Activated CD4-positive, alpha-beta memory T cell treated with anti-CD3 and anti-CD28 coated beads, Interleukin-2, amount 10 ng/mL, durations not matched to agents 7 days and 5 days (primary cell): Measurements from ENCODE around the gene CIITA. TPM values are rescaled to one million over a fixed set of nuclear protein-coding genes. Genes with fewer than 3 reads are reported as not detected.

Experiments used
- CTCF ChIA-PET: fragments of 350-600 bp; sonication (Branson Sonifier 250); formaldehyde crosslinking; loops from one replicate; lab custom pipeline; 2021; ENCODE audit warnings: antibody characterized with exemption, inconsistent platforms; lab: Charles Lee
- POLR2A ChIA-PET: fragments of 350-600 bp; sonication (Branson Sonifier 250); formaldehyde crosslinking; loops from one replicate; lab custom pipeline; 2021; ENCODE audit warnings: antibody characterized with exemption; lab: Charles Lee
- DNase-seq: peaks from one replicate; pipeline ENCODE4 v3.0.0-alpha.2; 2020
- H3K27ac Mint-ChIP-seq: one replicate; pipeline ENCODE4 v1.8.0; 2021; ENCODE audit warnings: mild to moderate bottlenecking, mixed read lengths
- H3K27me3 Mint-ChIP-seq: one replicate; pipeline ENCODE4 v1.8.0; 2021; ENCODE audit warnings: mixed read lengths
- H3K36me3 Mint-ChIP-seq: one replicate; pipeline ENCODE4 v1.8.0; 2021; ENCODE audit warnings: low read depth, mixed read lengths
- H3K4me1 Mint-ChIP-seq: one replicate; pipeline ENCODE4 v1.8.0; 2021; ENCODE audit warnings: mixed read lengths
- H3K4me3 Mint-ChIP-seq: one replicate; pipeline ENCODE4 v1.8.0; 2021; ENCODE audit warnings: mild to moderate bottlenecking, mixed read lengths
- H3K9me3 Mint-ChIP-seq: one replicate; pipeline ENCODE4 v1.8.0; 2021; ENCODE audit warnings: mixed read lengths
- total RNA-seq, 2 experiments: library from RNA; stranded (reverse); gene quantifications; one replicate each; pipeline ENCODE4 v1.2.3, GENCODE V29; 2021

The CIITA gene
- total RNA-seq, 2 experiments from 2014 or later: 48.5 to 48.9 TPM

DNA sequence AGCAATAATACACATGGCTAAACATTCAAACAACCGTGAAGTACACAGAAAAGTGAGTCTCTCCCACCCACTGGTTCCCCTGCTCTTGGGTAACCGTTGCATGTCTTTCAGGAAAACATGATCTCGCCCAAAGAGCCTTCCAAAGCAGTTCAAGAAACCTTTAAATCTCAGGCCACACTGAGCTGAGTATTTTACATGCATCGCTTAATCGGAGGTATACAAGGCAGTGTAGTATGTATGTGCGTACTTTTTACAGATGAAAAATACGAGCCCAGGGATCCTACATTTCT is 66.0 kb downstream of the CIITA start:
- no peaks in the 10 kb centered on the region for H3K27me3 Mint-ChIP-seq
- peaks cover 14% of the 10 kb centered on the region for H3K36me3 Mint-ChIP-seq
- no peaks in the 10 kb centered on the region for H3K9me3 Mint-ChIP-seq
- ChIA-PET POLR2A (interaction anchor here (1.7 to 3.2 kb wide), 2 partner anchors 66 to 199 kb away, joined by 8 to 12 read pairs; partner anchors contain the start of genes CIITA and NUBP1), CTCF (no interaction called here)
- H3K27ac Mint-ChIP-seq: peak overlapping the region; percentile 11
- peaks cover 78% of the 10 kb centered on the region for H3K4me1 Mint-ChIP-seq
- H3K4me3 Mint-ChIP-seq: peak overlapping the region; percentile 86
- DNase-seq: no peak

DNA sequence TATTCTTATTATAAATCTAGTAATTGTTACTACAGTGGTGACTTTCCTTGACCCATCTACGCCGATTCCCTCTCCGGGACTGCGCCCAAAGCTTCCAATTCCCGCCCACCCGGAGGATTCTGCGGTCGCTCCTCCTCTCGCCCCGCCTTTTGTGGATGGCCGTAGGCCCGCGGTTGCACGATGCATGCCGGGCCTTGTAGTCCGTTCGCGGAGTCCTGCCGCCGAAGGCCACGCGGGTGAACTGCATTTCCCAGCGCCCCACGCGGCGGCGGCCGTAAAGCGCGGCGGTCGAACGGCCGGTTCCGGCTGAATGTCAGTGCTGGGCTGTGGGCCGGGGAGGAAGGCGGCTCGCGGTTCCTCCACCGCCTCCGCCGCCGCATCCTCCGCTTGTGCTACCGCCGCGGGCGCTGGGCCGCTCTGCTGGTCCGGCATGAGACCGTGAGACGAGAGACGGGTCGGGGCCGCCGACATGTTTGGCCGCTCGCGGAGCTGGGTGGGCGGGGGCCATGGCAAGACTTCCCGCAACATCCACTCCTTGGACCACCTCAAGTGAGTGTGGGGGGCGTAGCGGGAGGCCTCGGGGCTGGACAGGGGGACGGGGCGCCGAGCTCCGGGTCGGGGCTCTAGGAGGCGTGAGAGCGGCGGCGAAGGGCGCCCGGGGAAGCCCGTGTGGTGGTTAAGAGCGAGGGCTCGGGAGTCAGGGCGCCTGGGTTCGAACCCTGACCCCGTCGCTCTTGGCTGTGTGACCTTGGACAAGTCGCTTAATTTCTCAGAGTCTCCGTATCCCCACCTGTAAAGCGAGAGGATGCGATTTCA is 67.5 kb downstream of the CIITA start, which contains the start of gene CLEC16A:
Gene CLEC16A, plus strand, starts transcription at position 316 of the 816 bp plus-strand sequence. Its CDS starts 154 bp downstream, at position 470.
- Mint-ChIP-seq H3K4me1 (peaks cover 72% of the 10 kb centered on the region), H3K36me3 (peaks cover 7% of the 10 kb centered on the region), H3K27ac (peak within 1 kb of the TSS; percentile 26), H3K9me3 (no peaks in the 10 kb centered on the region), H3K27me3 (no peaks in the 10 kb centered on the region), H3K4me3 (peak within 1 kb of the TSS; percentile 78)
- peak; percentile 97 for DNase-seq
- ChIA-PET POLR2A (interaction anchor here (1.0 to 2.0 kb wide), 6 partner anchors 12 to 907 kb away, joined by 3 to 11 read pairs (median 6); partner anchors contain the start of genes RSL1D1, TXNDC11 and ZC3H7A), CTCF (interaction anchor here (0.6 to 1.9 kb wide), 5 partner anchors 10 to 1034 kb away, joined by 3 to 10 read pairs (median 4); no protein-coding TSS in a partner anchor)

DNA sequence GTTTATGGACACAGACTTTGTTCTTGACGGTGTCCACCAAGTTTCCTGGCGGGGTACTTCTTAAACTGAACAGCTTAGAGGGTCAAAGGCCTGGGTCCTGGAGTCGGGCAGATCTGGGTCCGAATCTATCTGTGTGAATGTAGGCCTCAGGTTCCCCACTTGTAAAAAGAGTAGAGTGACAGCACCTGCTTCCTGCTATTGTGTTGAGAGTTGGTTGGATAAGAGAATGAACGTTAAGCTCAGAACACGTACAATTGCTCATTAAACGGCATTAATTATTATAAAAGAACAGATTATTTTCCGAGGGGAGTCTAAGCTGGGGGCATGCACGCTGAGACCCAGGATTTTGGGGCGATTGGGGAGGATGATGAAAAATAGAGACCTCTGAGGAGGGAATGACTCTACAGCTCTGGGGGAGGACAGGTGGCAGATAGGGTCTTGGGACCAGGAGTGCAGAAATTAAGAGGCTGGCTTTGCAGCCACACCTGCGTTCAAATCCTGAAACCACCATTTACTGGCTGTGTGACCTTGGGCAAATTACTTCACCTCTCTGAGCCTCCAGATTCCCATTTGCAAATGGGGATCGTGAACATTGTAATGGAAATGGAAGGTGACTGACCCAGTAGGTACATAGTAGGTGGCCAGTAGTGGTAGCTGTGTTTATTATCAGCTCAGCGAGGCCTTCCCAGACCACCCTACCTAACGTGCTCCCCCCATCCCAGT is 68.2 kb downstream of the CIITA start:
- peak overlapping the region; percentile 78 for H3K4me3 Mint-ChIP-seq
- no peaks in the 10 kb centered on the region for H3K27me3 Mint-ChIP-seq
- no peak for DNase-seq
- peaks cover 72% of the 10 kb centered on the region for H3K4me1 Mint-ChIP-seq
- POLR2A ChIA-PET: interaction anchor here (0.6 to 2.0 kb wide), 7 partner anchors 12 to 906 kb away, joined by 3 to 11 read pairs (median 4); partner anchors contain the start of genes RSL1D1, SNN, TXNDC11 and ZC3H7A
- no peaks in the 10 kb centered on the region for H3K9me3 Mint-ChIP-seq
- CTCF ChIA-PET: interaction anchor here (0.6 to 1.9 kb wide), 5 partner anchors 9 to 1034 kb away, joined by 3 to 10 read pairs (median 4); no protein-coding TSS in a partner anchor
- H3K27ac Mint-ChIP-seq: peak overlapping the region; percentile 26
- H3K36me3 Mint-ChIP-seq: peaks cover 3% of the 10 kb centered on the region

DNA sequence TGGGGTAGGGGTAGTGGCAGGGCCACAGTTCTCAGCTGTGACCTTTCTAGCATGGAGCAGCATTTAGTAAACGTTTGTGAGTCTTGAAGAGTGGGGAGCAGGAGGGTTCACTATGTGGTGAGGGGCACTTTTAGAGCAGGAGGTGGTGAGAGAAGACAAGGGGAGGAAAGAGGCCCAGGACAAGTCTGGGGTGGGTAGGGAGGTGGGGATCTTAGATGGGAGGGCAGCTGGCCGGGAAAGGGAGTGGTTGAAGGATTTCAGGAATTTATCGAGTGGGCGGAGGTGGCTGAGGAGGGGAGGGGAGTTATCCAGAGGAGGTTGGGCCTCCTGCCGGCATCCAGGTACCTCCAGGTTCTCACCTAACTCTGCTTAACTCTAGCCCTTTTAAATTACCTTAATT is 69.3 kb downstream of the CIITA start:
- H3K4me1 Mint-ChIP-seq: peaks cover 73% of the 10 kb centered on the region
- peaks cover 3% of the 10 kb centered on the region for H3K36me3 Mint-ChIP-seq
- no peak for DNase-seq
- H3K27me3 Mint-ChIP-seq: no peaks in the 10 kb centered on the region
- CTCF ChIA-PET: interaction anchor here (1.3 kb wide), 1 partner anchor 410 kb away, joined by 3 read pairs; no protein-coding TSS in a partner anchor
- H3K9me3 Mint-ChIP-seq: no peaks in the 10 kb centered on the region
- H3K27ac Mint-ChIP-seq: no peak overlapping the region
- peak overlapping the region; percentile 78 for H3K4me3 Mint-ChIP-seq
- POLR2A ChIA-PET: interaction anchor here (0.9 to 1.0 kb wide), 2 partner anchors 10 to 850 kb away, joined by 3 read pairs; partner anchors contain the start of gene ZC3H7A

DNA sequence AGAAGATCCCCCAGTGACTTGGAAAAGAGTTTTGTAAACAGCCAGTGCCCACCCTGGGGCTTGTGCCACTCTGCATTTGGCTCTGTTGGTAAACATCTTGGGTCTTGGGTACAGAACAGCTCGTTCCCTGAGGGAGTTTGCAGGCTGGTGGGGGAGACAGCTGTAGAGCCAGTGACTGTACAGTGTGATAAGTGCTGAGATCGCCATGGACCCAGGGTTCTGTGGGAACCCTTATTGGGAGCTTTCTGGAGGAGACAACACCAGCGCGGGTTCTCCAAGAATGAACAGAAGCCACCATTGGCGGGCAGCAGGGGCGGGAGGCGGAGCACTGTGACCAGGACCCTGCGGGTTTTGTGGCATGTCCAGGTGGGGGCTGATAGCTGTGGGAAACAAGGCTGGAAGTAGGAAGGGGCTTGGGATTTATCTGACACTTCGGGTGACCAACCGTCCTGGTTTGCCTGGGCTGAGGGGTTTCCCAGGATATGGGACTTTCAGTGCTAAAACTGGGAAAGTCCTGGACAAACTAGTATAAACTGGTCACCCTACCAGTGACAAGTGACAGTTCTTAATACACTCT is 70.3 kb downstream of the CIITA start:
- ChIA-PET POLR2A (interaction anchor here (0.9 to 1.3 kb wide), 4 partner anchors 9 to 849 kb away, joined by 3 read pairs; partner anchors contain the start of genes SOCS1 and ZC3H7A), CTCF (interaction anchor here (1.1 to 2.8 kb wide), 3 partner anchors 10 to 409 kb away, joined by 3 to 13 read pairs (median 3); no protein-coding TSS in a partner anchor)
- Mint-ChIP-seq H3K36me3 (peaks cover 3% of the 10 kb centered on the region), H3K27ac (no peak overlapping the region), H3K4me3 (no peak overlapping the region), H3K9me3 (no peaks in the 10 kb centered on the region), H3K27me3 (no peaks in the 10 kb centered on the region), H3K4me1 (peaks cover 71% of the 10 kb centered on the region)
- DNase-seq: no peak

DNA sequence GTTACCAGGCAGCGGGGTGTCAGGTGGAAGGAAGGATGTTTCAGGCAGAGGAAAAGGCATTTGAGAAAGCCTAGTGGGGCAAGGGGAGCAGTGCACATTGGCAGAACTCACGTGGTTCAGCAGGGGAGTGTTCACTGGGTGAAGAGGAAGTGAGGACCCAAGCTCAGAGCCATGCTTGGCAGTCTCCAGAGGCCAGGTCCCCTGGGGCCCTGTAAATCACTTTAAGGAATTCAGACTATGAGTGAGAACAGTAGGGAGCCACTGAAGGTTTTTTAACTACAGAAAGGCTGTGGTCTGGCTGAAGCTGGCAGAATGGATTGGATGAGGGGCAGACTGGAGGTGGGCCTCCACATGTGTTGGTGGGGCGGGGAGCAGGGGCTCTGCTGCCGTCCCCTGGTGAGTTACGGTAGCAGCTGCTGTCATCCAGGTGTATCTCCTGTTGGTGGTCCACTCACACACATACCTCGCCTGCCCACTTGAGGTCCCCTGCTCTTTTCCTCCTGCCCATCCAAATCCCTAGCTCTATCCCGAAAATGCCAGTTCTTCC is 72.5 kb downstream of the CIITA start:
- CTCF ChIA-PET: interaction anchor here (0.6 to 2.8 kb wide), 11 partner anchors 8 to 457 kb away, joined by 3 to 13 read pairs (median 4); partner anchors contain the start of gene SOCS1
- POLR2A ChIA-PET: interaction anchor here (0.6 to 2.7 kb wide), 6 partner anchors 9 to 848 kb away, joined by 3 to 13 read pairs (median 4); partner anchors contain the start of genes SOCS1 and ZC3H7A
- H3K36me3 Mint-ChIP-seq: peaks cover 3% of the 10 kb centered on the region
- H3K4me3 Mint-ChIP-seq: no peak overlapping the region
- H3K4me1 Mint-ChIP-seq: peaks cover 62% of the 10 kb centered on the region
- H3K27ac Mint-ChIP-seq: peak overlapping the region; percentile 16
- DNase-seq: peak; percentile 66
- H3K9me3 Mint-ChIP-seq: no peaks in the 10 kb centered on the region
- no peaks in the 10 kb centered on the region for H3K27me3 Mint-ChIP-seq

DNA sequence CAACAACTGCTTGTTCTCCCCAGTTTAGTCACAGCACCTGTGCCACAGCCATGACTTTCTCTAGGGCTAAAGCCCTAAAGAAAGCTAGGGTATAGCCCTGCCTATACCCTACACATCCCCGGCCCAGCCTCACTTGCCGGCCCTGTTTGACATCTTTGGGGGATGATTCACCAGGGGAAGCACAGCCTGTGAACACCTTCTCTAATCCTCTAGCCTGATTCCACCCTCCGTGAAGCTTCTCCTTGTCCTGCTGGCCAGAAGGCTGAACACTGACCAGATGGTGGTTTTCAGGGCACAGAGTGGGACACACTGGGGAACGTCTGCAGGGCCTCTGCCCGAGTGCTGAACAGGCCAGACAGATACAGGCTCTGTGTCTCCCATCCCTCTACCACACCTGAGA is 73.4 kb downstream of the CIITA start:
- DNase-seq: no peak
- Mint-ChIP-seq H3K4me3 (no peak overlapping the region), H3K27me3 (no peaks in the 10 kb centered on the region), H3K4me1 (peaks cover 64% of the 10 kb centered on the region), H3K27ac (no peak overlapping the region), H3K36me3 (peaks cover 3% of the 10 kb centered on the region), H3K9me3 (no peaks in the 10 kb centered on the region)
- ChIA-PET POLR2A (interaction anchor here (0.7 to 2.7 kb wide), 5 partner anchors 8 to 307 kb away, joined by 3 to 13 read pairs (median 3); partner anchors contain the start of genes DEXI and SOCS1), CTCF (interaction anchor here (0.7 to 2.8 kb wide), 7 partner anchors 13 to 582 kb away, joined by 3 to 15 read pairs (median 4); no protein-coding TSS in a partner anchor)

DNA sequence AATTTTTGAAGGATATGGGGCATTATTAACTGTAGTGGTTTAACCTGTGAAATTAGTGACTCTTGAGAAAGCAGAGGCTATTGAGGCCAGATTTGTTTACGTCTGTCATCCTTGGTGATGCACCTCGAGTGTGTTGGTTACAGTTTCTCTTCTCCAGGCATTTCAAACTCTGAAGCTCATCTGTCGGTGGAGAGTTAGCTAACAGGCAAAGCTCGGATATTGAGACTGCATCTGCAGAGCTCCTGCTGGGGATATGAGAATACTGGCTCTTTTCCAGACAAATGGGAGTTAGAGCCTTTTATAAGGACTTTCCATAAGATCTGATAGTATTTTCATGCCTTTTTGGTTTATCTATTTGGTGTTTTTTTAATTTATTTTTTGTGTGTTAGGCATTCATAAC is 74.0 kb downstream of the CIITA start:
- Mint-ChIP-seq H3K27me3 (no peaks in the 10 kb centered on the region), H3K4me1 (peaks cover 63% of the 10 kb centered on the region), H3K4me3 (no peak overlapping the region), H3K36me3 (peaks cover under 1% of the 10 kb centered on the region), H3K27ac (no peak overlapping the region), H3K9me3 (no peaks in the 10 kb centered on the region)
- ChIA-PET CTCF (interaction anchor here (0.7 to 2.2 kb wide), 6 partner anchors 13 to 581 kb away, joined by 3 to 15 read pairs (median 3); no protein-coding TSS in a partner anchor), POLR2A (interaction anchor here (0.7 to 2.7 kb wide), 3 partner anchors 9 to 306 kb away, joined by 3 to 13 read pairs (median 3); partner anchors contain the start of genes DEXI and SOCS1)
- no peak for DNase-seq

DNA sequence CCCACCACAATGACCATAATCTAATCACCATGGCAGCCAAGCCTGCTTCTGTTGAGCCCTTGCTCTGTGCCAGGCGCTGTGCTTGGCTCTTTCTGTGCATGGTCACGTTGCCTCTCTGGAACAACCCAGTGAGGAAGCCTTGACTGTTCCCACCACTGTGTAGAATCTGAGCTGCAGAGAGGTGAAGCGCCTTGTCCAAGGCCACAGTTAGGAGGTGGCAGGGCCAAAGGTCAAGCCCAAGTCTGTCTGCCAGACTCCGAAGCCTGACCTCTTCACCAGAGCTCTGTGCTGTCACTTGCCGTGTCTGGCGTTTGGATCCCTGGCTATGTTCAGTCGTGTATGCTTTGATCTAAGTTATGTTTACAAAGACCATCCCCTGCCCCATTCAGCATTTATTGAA is 77.9 kb downstream of the CIITA start:
- H3K4me3 Mint-ChIP-seq: no peak overlapping the region
- no peak for DNase-seq
- H3K4me1 Mint-ChIP-seq: peaks cover 62% of the 10 kb centered on the region
- H3K9me3 Mint-ChIP-seq: no peaks in the 10 kb centered on the region
- ChIA-PET CTCF (interaction anchor here (0.8 to 2.9 kb wide), 10 partner anchors 9 to 577 kb away, joined by 3 to 34 read pairs (median 4); partner anchors contain the start of genes CLEC16A and SOCS1), POLR2A (interaction anchor here (0.8 kb wide), 1 partner anchor 721 kb away, joined by 3 read pairs; no protein-coding TSS in a partner anchor)
- H3K27ac Mint-ChIP-seq: no peak overlapping the region
- peaks cover 7% of the 10 kb centered on the region for H3K36me3 Mint-ChIP-seq
- H3K27me3 Mint-ChIP-seq: no peaks in the 10 kb centered on the region

DNA sequence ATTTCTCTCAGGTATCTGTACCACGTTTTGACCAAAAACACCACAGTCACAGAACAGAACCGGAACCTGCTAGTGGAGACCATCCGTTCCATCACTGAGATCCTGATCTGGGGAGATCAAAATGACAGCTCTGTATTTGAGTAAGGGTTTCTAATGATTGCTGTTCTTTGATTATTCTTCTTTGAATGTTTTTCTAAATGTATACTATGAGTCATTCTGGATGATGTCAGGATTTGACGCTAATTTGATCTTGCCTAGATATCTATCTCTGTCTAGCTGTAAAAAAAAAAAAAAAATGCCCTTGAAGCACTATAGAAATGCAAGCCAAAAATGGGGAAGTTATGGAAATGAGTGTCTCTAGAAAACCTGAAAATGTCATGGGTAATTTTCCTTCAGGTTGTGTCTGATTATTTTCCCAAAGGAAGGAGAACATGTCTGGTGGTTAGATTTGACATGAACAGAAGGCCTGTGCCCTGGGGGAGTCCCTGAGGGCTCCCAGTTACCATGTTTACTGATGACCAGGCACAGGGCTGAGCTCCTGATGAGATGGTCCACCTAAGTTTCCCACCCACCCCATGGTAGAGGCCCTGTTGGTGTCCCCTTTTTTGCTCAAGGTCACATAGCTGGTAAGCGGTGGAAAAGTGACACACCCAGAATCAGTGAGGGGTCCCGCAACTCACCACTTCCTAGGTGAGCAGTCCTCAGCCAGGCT is 80.9 kb downstream of the CIITA start:
- peaks cover 18% of the 10 kb centered on the region for H3K36me3 Mint-ChIP-seq
- POLR2A ChIA-PET: interaction anchor here (0.9 to 1.7 kb wide), 10 partner anchors 8 to 740 kb away, joined by 3 to 9 read pairs (median 4); partner anchors contain the start of genes CLEC16A and SOCS1
- DNase-seq: peak; percentile 38
- CTCF ChIA-PET: interaction anchor here (0.7 to 1.5 kb wide), 8 partner anchors 9 to 449 kb away, joined by 3 to 8 read pairs (median 4); no protein-coding TSS in a partner anchor
- H3K4me3 Mint-ChIP-seq: no peak overlapping the region
- peak overlapping the region; percentile 71 for H3K27ac Mint-ChIP-seq
- H3K9me3 Mint-ChIP-seq: no peaks in the 10 kb centered on the region
- no peaks in the 10 kb centered on the region for H3K27me3 Mint-ChIP-seq
- peaks cover 74% of the 10 kb centered on the region for H3K4me1 Mint-ChIP-seq

DNA sequence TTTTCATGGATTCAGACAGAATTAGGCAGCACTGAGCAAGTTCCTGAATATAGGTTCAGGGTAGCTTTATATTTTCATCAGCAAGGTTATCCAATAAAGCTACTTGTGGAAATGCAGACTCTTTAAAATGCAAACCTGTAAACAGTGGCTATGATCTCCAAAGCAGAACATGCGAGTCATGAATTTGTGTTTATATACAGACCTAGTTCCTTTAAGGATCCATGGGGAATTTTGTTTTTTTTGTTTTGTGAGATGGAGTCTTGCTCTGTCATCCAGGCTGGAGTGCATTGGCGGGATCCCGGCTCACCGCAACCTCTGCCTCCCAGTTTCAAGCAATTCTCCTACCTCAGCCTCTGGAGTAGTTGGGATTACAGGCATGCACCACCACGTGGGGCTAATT is 82.2 kb downstream of the CIITA start:
- H3K4me3 Mint-ChIP-seq: no peak overlapping the region
- peaks cover 28% of the 10 kb centered on the region for H3K36me3 Mint-ChIP-seq
- H3K4me1 Mint-ChIP-seq: peaks cover 80% of the 10 kb centered on the region
- no peaks in the 10 kb centered on the region for H3K27me3 Mint-ChIP-seq
- DNase-seq: no peak
- H3K9me3 Mint-ChIP-seq: no peaks in the 10 kb centered on the region
- POLR2A ChIA-PET: no interaction called here
- H3K27ac Mint-ChIP-seq: no peak overlapping the region
- CTCF ChIA-PET: interaction anchor here (0.7 to 1.8 kb wide), 5 partner anchors 10 to 397 kb away, joined by 3 to 5 read pairs (median 3); partner anchors contain the start of gene SOCS1
